Body of pancreas (tissue), 4 donors: ENCODE results near the gene MED27. TPM values are rescaled to one million over a fixed set of nuclear protein-coding genes. Genes with fewer than 3 reads are reported as not detected.

Experiments
- ATAC-seq: fragments of 150-250 bp; one replicate; pipeline ENCODE4 v1.9.1; 2016
- DNase-seq, 4 donors: peaks; one replicate each; pipeline ENCODE4 v3.0.0-alpha.2; 2019
- H3K27ac ChIP-seq, 4 donors: fragments of 200-600 bp; sonication (generic); 1 replicate in 3 of 4; 2 replicates in 1 of 4; pipeline versions ENCODE4 v1.5.1 to v1.6.1; 2016 to 2019; ENCODE audit warnings: mild to moderate bottlenecking in 1 of 4, mixed read lengths in 1 of 4, moderate library complexity in 1 of 4
- H3K27me3 ChIP-seq, 2 donors: fragments of 200-600 bp; sonication (generic); one replicate each; pipeline ENCODE4 v1.6.0; 2016; ENCODE audit warnings: mild to moderate bottlenecking in 1 of 2
- H3K36me3 ChIP-seq, 2 donors: fragments of 200-600 bp; sonication (generic); replicated peaks in 1 of 2; 2 replicates each; pipeline ENCODE4 v1.5.1; 2016; ENCODE audit warnings: low read depth in 2 of 2; ENCODE audit not compliant: insufficient read depth in 1 of 2
- H3K4me1 ChIP-seq: fragments of 200-600 bp; sonication (generic); one replicate; pipeline ENCODE4 v1.6.0; 2016
- H3K4me3 ChIP-seq, 2 donors: fragments of 200-600 bp; sonication (generic); 1 replicate in 1 of 2; 2 replicates in 1 of 2; pipeline ENCODE4 v1.5.1; 2016 to 2019
- H3K9me3 ChIP-seq, 3 donors: fragments of 200-600 bp; sonication (generic); 1 replicate in 2 of 3; 2 replicates in 1 of 3; pipeline ENCODE4 v1.5.1; 2016
- POLR2A ChIP-seq, 3 donors: fragments of 450-650 bp; IDR thresholded peaks; one replicate each; pipeline ENCODE4 v1.6.1; 2016; ENCODE audit warnings: antibody characterized with exemption in 3 of 3, mild to moderate bottlenecking in 2 of 3
- WGBS, 2 donors: methylation state at CpG; one replicate each; pipeline ENCODE4 v1.1.5; 2017; 5-methylcytosine and 5-hydroxymethylcytosine counted together
- intact Hi-C: fragments of 100-400 bp; cut with DNase I; formaldehyde crosslinking; loops from one replicate; pipeline ENCODE4 v1.15.1; 2023
- total RNA-seq, 2 donors: library from RNA; depleted of rRNA; stranded (reverse); fragments of >200 nt; gene quantifications; one replicate each; pipeline ENCODE4 v1.1.0, GENCODE V29; 2016
- TF ChIP-seq, protein P1 (sequence below), 7 experiments: fragments of 450-650 bp in 4 of 7; fragments of 200-600 bp in 3 of 7; sonication (generic) in 3 of 7; IDR thresholded peaks; one replicate each; pipeline ENCODE4 v1.5.1; 2016 to 2019; ENCODE audit warnings: antibody characterized with exemption in 7 of 7

MED27 gene
- total RNA-seq, 2 donors from 2014 or later: 3.4 to 11.5 TPM

DNA sequence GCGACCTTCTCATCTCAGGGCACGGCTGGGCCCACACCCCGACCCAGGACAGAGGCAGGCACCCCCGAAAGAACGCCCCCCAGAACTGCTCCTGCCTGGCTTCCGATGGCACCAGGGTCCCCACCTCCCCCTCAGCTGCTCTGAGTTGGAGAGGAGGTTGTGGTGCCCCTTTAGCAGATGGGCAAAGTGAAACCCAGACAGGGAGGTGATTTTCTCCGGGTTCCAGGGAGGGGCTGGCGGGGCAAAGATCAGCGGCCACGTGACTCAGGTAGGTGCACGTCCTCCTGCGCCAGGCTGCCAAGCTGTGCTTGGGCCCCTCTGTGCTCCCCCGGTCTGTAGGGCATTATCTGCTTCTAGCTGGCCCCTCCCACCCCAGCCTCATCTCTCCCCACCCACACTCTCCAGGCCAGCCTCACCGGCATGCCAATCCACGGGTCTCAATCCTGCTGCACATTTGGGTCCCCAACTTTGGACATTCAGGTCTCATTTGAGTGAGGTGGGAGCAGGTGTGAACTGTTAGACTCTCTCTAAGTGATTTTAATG is 254.6 kb downstream of the MED27 start:
- WGBS, 2 donors: 82 to 87% methylated on average over 8 to 12 of the region's 15 CpGs
- Histone ChIP-seq H3K27me3 (peaks cover 0 to 5% of the 10 kb centered on the region in 2 donors), H3K36me3 (no peaks in the 10 kb centered on the region), H3K4me3 (no peak overlapping the region), H3K4me1 (no peaks in the 10 kb centered on the region), H3K27ac (no peak overlapping the region), H3K9me3 (no peaks in the 10 kb centered on the region)
- DNase-seq (no peak), ATAC-seq (no peak)
- intact Hi-C loops: no loop called here
- no peak for TF ChIP-seq POLR2A (IDR thresholded peaks at IDR 0.05)
- TF ChIP-seq, protein P1, sequence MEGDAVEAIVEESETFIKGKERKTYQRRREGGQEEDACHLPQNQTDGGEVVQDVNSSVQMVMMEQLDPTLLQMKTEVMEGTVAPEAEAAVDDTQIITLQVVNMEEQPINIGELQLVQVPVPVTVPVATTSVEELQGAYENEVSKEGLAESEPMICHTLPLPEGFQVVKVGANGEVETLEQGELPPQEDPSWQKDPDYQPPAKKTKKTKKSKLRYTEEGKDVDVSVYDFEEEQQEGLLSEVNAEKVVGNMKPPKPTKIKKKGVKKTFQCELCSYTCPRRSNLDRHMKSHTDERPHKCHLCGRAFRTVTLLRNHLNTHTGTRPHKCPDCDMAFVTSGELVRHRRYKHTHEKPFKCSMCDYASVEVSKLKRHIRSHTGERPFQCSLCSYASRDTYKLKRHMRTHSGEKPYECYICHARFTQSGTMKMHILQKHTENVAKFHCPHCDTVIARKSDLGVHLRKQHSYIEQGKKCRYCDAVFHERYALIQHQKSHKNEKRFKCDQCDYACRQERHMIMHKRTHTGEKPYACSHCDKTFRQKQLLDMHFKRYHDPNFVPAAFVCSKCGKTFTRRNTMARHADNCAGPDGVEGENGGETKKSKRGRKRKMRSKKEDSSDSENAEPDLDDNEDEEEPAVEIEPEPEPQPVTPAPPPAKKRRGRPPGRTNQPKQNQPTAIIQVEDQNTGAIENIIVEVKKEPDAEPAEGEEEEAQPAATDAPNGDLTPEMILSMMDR (IDR thresholded peaks at IDR 0.05): no peak

DNA sequence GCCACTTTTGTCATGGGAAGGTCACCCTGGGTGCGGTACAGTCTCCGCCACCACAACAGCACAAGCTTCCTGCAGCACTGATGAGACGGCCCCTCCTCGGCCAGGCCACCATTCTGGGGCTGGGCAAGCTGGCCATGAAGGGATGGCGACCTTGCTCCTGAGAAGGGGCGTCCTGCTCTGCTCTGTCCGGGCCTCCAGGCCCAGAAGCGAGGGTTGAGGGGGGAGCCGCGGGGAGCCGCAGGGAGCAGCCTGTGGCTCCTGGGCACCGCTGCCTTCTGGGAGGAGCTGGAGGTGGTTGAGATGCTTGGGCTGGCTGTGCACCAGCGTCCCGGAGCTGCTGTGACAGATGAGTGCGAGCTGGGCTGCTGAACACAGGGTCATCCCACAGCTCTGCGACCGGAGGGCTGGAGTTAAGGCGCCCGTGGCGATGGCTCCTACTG is 255.5 kb downstream of the MED27 start:
- Histone ChIP-seq H3K4me1 (no peaks in the 10 kb centered on the region), H3K4me3 (no peak overlapping the region), H3K9me3 (no peaks in the 10 kb centered on the region), H3K27ac (no peak overlapping the region), H3K27me3 (peaks cover 0 to 5% of the 10 kb centered on the region in 2 donors), H3K36me3 (no peaks in the 10 kb centered on the region)
- intact Hi-C loops: no loop called here
- TF ChIP-seq, protein P1 (IDR thresholded peaks at IDR 0.05): no peak
- TF ChIP-seq POLR2A (IDR thresholded peaks at IDR 0.05): no peak
- DNase-seq: no peak
- 39 to 43% methylated on average over 9 to 19 of the region's 20 CpGs for WGBS, 2 donors
- no peak for ATAC-seq

DNA sequence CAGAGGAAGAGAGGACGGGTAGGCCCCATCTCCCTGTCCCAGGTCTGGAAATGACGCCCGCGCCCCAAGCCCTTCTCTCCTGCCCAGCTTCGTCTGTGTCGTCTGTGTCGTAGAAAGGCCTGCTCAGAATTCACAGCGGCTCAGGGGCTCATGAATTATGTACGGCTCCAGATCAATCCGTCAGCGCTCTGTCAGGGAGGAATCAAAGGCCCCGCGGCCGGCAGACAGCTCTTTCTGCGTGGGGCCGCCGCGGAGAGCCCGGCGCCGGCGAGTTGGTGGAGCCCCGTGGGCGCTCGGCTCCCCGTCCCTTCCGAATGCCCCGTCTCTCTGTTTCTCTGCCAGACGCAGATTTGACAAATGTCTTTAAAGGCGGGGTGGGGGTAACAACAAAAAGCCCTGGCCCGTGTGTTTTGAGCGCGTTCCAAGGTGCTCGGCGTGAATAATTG is 255.9 kb downstream of the MED27 start:
- 44 to 64% methylated on average over 33 to 35 of the region's 35 CpGs for WGBS, 2 donors
- Histone ChIP-seq H3K27ac (no peak overlapping the region), H3K4me3 (no peak overlapping the region), H3K9me3 (no peaks in the 10 kb centered on the region), H3K36me3 (no peaks in the 10 kb centered on the region), H3K4me1 (no peaks in the 10 kb centered on the region), H3K27me3 (peaks cover 0 to 5% of the 10 kb centered on the region in 2 donors)
- no peak for TF ChIP-seq POLR2A (IDR thresholded peaks at IDR 0.05)
- TF ChIP-seq, protein P1 (IDR thresholded peaks at IDR 0.05): no peak
- no peak for ATAC-seq
- intact Hi-C loops: no loop called here
- DNase-seq: no peak

DNA sequence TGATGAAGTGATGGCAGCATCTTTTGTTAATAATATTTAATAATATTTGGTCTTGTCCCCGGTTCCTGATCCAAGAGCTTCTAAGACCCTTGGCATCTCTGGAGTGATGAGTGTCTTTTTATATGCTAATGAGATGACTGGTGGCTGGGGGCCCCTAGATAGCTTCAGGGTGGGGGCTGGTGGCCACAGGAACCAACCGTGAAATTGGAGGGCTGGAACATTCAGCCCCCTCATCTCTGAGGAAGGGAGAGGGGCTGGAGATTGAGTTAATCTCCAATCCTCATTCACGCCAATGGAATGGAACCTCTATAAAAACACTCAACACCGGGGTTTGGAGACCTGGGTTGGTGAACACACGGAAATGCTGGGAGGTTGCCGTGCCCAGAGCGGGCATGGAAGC is 261.6 kb downstream of the MED27 start:
- Histone ChIP-seq H3K27me3 (peaks cover 0 to 5% of the 10 kb centered on the region in 2 donors), H3K4me1 (no peaks in the 10 kb centered on the region), H3K9me3 (no peaks in the 10 kb centered on the region), H3K36me3 (no peaks in the 10 kb centered on the region), H3K27ac (no peak overlapping the region), H3K4me3 (no peak overlapping the region)
- DNase-seq (no peak), ATAC-seq (no peak)
- TF ChIP-seq POLR2A (IDR thresholded peaks at IDR 0.05): no peak
- TF ChIP-seq, protein P1 (IDR thresholded peaks at IDR 0.05): no peak
- intact Hi-C loops: no loop called here
- 68 to 75% methylated on average over 7 of the region's 7 CpGs for WGBS, 2 donors

DNA sequence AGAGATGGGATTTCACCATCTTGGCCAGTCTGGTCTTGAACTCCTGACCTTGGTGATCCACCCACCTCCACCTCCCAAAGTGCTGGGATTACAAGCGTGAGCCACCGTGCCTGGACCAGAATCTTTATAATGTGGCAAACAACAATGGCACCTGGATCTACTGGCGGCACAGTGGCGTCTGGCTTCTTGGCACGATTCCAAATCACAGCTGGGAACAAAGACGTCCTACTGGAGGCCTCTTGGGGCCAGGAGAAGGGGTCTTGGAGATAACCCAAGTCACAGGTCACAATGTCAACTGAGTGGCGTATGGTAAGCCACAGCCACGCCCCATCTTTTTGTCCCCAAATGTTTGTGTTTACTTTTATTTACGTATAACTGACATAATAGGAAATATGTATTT is 262.0 kb downstream of the MED27 start:
- intact Hi-C loops: no loop called here
- WGBS, 2 donors: 39% methylated on average over 6 to 9 of the region's 9 CpGs
- peak in 1 of 4 donors; percentile 3 for DNase-seq
- Histone ChIP-seq H3K4me3 (no peak overlapping the region), H3K4me1 (no peaks in the 10 kb centered on the region), H3K27ac (no peak overlapping the region), H3K9me3 (no peaks in the 10 kb centered on the region), H3K27me3 (peaks cover 0 to 5% of the 10 kb centered on the region in 2 donors), H3K36me3 (no peaks in the 10 kb centered on the region)
- TF ChIP-seq, protein P1 (IDR thresholded peaks at IDR 0.05): no peak
- TF ChIP-seq POLR2A (IDR thresholded peaks at IDR 0.05): no peak
- ATAC-seq: no peak
